Measurements from ENCODE around the gene E2F4. TPM values are rescaled to one million over a fixed set of nuclear protein-coding genes. Genes with fewer than 3 reads are reported as not detected.

E2F4 gene
- total RNA-seq, 1 donor from 2014 or later = 78.1 TPM

DNA sequence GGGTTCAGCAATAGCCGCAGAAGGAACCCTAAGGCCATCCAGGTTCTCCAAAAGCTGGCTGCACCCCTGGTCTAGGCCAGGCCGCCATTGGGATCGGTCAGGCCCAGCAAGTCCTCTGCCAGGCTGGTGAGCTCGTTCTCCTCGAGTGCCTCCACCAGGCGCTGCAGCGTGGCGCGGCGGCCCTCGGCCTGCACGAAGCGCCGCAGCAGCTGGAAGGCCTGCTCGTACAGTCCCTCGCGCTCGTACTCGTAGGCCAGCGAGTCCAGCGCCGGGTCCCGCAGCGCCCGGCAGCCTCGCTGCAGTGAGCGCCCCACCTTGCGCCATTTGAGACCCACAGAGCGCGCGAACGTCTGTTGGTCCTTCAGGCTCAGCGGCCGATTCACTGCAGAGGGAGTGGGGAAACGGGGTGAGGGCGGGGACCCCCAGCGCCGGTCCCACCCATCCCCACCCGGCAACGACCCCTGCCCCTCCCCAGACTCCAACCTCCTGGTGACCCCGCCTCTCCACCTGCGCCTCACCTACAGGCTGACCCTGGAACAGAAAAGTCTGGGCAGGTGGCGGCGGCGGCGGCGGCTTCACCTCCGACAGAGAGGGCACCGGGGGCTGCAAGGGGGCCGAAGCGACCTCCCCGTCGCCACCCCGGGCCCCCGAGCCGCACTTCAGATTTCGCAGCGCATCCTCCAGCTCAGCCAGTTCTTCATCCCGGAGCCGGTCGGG lies 37.2 kb upstream of the E2F4 start:
- H3K4me3 ChIP-seq = no peak overlapping the region

DNA sequence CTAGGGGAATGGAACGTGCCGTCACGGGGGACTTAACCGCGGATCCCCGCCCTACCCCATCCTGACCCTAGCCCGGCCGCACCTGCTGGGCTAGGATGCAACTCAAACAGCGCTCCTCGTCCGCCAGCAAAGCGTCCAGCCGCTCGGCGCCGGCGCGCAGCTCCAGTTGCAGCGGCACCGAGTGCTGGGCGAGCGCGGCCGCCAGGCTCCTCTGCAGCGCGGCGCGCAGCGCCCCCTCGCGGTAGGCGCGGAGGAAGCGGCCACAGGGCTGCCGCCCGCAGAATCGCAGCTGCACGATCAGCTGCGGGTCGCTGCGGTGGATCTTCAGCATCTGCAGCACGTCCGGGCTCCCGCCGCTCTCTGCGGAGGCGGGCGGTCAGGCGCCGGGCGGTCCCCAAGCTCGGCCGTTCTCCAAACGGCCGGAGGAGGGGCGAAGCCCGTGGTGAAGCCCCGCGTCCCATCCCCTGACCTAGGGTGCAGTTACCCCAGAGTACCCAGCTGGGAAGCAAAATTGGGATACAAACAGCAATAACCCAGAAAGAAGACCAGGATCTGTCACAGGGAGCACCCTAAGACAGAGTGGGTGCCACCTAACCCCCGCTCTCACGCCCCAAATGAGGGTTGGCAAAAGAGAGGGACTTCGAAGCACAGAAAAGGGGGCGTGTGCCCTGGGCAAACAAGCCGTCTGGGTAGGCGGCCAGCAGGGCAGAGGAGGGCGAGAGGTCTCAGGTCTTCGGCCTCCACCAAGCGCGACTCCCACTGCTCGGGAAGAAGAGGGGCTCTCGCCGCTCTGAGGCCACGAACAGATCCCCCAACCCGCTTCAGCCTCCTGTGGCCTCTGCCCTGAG lies 36.4 kb upstream of the E2F4 start:
- Histone ChIP-seq H3K27ac (no peak overlapping the region), H3K4me1 (peaks cover 43% of the 10 kb centered on the region), H3K36me3 (no peaks in the 10 kb centered on the region), H3K4me3 (no peak overlapping the region), H3K27me3 (no peaks in the 10 kb centered on the region), H3K9me3 (no peaks in the 10 kb centered on the region)
- TF ChIP-seq POLR2A (IDR thresholded peaks at IDR 0.05) = no peak
- TF ChIP-seq, protein P1, sequence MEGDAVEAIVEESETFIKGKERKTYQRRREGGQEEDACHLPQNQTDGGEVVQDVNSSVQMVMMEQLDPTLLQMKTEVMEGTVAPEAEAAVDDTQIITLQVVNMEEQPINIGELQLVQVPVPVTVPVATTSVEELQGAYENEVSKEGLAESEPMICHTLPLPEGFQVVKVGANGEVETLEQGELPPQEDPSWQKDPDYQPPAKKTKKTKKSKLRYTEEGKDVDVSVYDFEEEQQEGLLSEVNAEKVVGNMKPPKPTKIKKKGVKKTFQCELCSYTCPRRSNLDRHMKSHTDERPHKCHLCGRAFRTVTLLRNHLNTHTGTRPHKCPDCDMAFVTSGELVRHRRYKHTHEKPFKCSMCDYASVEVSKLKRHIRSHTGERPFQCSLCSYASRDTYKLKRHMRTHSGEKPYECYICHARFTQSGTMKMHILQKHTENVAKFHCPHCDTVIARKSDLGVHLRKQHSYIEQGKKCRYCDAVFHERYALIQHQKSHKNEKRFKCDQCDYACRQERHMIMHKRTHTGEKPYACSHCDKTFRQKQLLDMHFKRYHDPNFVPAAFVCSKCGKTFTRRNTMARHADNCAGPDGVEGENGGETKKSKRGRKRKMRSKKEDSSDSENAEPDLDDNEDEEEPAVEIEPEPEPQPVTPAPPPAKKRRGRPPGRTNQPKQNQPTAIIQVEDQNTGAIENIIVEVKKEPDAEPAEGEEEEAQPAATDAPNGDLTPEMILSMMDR (IDR thresholded peaks at IDR 0.05) = peak; percentile 96 to 98 (median 97)
- TF ChIP-seq POLR2AphosphoS5 (IDR thresholded peaks at IDR 0.05; ENCODE audit: insufficient read depth in 1 of 2, low read depth in 1 of 2) = no peak
- intact Hi-C loops (cut with DNase I) = loop anchor here (2.0 kb wide), 1 partner anchor 179 kb away; no protein-coding TSS in a partner anchor
- DNase-seq (ENCODE audit: extremely low spot score in 2 of 2) = no peak

More for the DNA sequence above, 37.2 kb upstream of the E2F4 start:
- peaks cover 43% of the 10 kb centered on the region for H3K4me1 ChIP-seq
- H3K27ac ChIP-seq = no peak overlapping the region
- intact Hi-C loops (cut with DNase I) = loop anchor here (2.0 to 5.0 kb wide), 2 partner anchors 33 to 178 kb away; no protein-coding TSS in a partner anchor
- no peaks in the 10 kb centered on the region for H3K36me3 ChIP-seq
- no peak for DNase-seq (ENCODE audit: extremely low spot score in 2 of 2)
- no peaks in the 10 kb centered on the region for H3K27me3 ChIP-seq
- TF ChIP-seq, protein P1 (IDR thresholded peaks at IDR 0.05) = no peak
- no peak for TF ChIP-seq POLR2AphosphoS5 (IDR thresholded peaks at IDR 0.05; ENCODE audit: insufficient read depth in 1 of 2, low read depth in 1 of 2)
- TF ChIP-seq POLR2A (IDR thresholded peaks at IDR 0.05) = no peak
- no peaks in the 10 kb centered on the region for H3K9me3 ChIP-seq

- no peak overlapping the region for H3K27ac ChIP-seq
- intact Hi-C loops (cut with DNase I) = no loop called here
- no peak for DNase-seq (ENCODE audit: extremely low spot score in 2 of 2)
- TF ChIP-seq, protein P1 (IDR thresholded peaks at IDR 0.05) = no peak
- no peak for TF ChIP-seq POLR2AphosphoS5 (IDR thresholded peaks at IDR 0.05; ENCODE audit: insufficient read depth in 1 of 2, low read depth in 1 of 2)
- no peak for TF ChIP-seq POLR2A (IDR thresholded peaks at IDR 0.05)
- H3K4me3 ChIP-seq = no peak overlapping the region
- peaks cover 44% of the 10 kb centered on the region for H3K4me1 ChIP-seq
- H3K9me3 ChIP-seq = no peaks in the 10 kb centered on the region
- no peaks in the 10 kb centered on the region for H3K36me3 ChIP-seq
- no peaks in the 10 kb centered on the region for H3K27me3 ChIP-seq
Observed at GRCh38 chr16:67156143-67156844, 35.7 kb upstream of the E2F4 start.

DNA sequence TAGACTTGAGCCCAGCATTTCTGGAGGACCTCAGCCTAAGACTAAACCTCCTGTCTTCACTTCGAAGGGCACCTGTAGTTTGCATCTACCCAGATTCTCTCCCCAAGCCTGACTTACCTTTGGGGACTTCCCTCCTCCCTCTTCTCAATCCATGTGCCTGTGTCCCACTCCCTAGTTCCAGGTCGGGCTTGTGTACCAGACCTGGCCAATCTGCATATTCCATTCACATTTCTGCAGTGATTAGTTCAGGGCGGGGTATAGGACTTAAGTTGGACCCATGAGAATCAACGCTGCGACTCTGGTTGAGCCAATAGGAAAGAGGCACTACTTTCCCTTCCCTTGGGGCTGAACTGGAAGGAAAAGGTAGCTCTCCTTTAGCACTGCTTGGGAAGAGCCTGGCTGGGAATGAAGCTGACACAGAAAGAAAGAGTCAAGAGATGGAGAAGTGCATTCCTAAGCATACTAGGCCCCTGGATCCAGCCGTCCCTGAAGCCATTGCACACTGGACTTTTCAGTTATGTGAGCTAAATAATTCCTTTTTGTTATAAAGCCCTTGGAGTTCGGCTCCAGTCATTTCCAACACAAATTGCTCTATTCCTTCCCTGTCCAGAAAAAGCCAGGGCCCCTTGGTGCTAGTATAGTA lies 34.7 kb upstream of the E2F4 start:
- intact Hi-C loops (cut with DNase I) = no loop called here
- no peaks in the 10 kb centered on the region for H3K27me3 ChIP-seq
- H3K27ac ChIP-seq = no peak overlapping the region
- no peak for TF ChIP-seq POLR2A (IDR thresholded peaks at IDR 0.05)
- TF ChIP-seq, protein P1 (IDR thresholded peaks at IDR 0.05) = no peak
- no peak for TF ChIP-seq POLR2AphosphoS5 (IDR thresholded peaks at IDR 0.05; ENCODE audit: insufficient read depth in 1 of 2, low read depth in 1 of 2)
- H3K9me3 ChIP-seq = no peaks in the 10 kb centered on the region
- no peak overlapping the region for H3K4me3 ChIP-seq
- H3K36me3 ChIP-seq = no peaks in the 10 kb centered on the region
- peaks cover 49% of the 10 kb centered on the region for H3K4me1 ChIP-seq
- no peak for DNase-seq (ENCODE audit: extremely low spot score in 2 of 2)
